Muscle of back (tissue), 10 donors: ENCODE data around the gene C10orf88. TPM values are rescaled to one million over a fixed set of nuclear protein-coding genes. Genes with fewer than 3 reads are reported as not detected.

ENCODE experiments used
- polyA plus RNA-seq, 10 donors: library from polyadenylated mRNA; unstranded; fragments of 120-200 nt; gene quantifications; one replicate each; pipeline ENCODE4 v1.2.1, GENCODE V29; 2013; ENCODE audit not compliant: insufficient read length in 10 of 10

C10orf88 gene
- polyA plus RNA-seq, 10 donors, result 9.0 to 16.4 (median 13.3) TPM

Other genes starting within 250 kb of the C10orf88 start
- gene CUZD1, start 108.4 kb downstream of the C10orf88 start, polyA plus RNA-seq, result 1 to 10 TPM in 8 of 10 donors, under 1 TPM in 2; 0.59 to 1.9 (median 1.3) TPM
- 1 to 10 TPM; 1.4 to 6.6 (median 2.5) TPM for gene FAM24B, start 74.6 kb downstream of the C10orf88 start, polyA plus RNA-seq
- gene FAM24A, start 43.6 kb downstream of the C10orf88 start, polyA plus RNA-seq, result not detected
- 1 to 10 TPM; 3.4 to 7.2 (median 4.5) TPM for gene PSTK, start 26.2 kb upstream of the C10orf88 start, polyA plus RNA-seq
- gene IKZF5, start 54.6 kb upstream of the C10orf88 start, polyA plus RNA-seq, result 10 to 100 TPM; 11.4 to 20.5 (median 16.0) TPM
- 10 to 100 TPM in 6 of 10 donors, 1 to 10 TPM in 4; 8.2 to 15.7 (median 11.0) TPM for gene ACADSB, start 54.8 kb upstream of the C10orf88 start, polyA plus RNA-seq
- gene HMX3, start 181.7 kb upstream of the C10orf88 start, polyA plus RNA-seq, result not detected
- not detected for gene HMX2, start 193.9 kb upstream of the C10orf88 start, polyA plus RNA-seq
- 10 to 100 TPM; 47.3 to 78.5 (median 61.4) TPM for gene BUB3, start 200.2 kb upstream of the C10orf88 start, polyA plus RNA-seq